Vagina (tissue), 2 donors: ENCODE data around the gene KRT33B. TPM values are rescaled to one million over a fixed set of nuclear protein-coding genes. Genes with fewer than 3 reads are reported as not detected.

Experiments
- DNase-seq, 2 donors: peaks; one replicate each; pipeline ENCODE4 v3.0.0-alpha.2; 2017; ENCODE audit errors: extremely low spot score in 2 of 2
- H3K27ac ChIP-seq: fragments of 200-600 bp; sonication (generic); one replicate; pipeline ENCODE4 v1.5.1; 2019
- H3K27me3 ChIP-seq: fragments of 200-600 bp; sonication (generic); one replicate; pipeline ENCODE4 v1.5.1; 2019
- H3K36me3 ChIP-seq, 2 donors: fragments of 200-600 bp; sonication (generic); one replicate each; pipeline ENCODE4 v1.5.1; 2017 to 2019
- H3K4me1 ChIP-seq: fragments of 200-600 bp; sonication (generic); one replicate; pipeline ENCODE4 v1.5.1; 2019
- H3K4me3 ChIP-seq, 2 donors: fragments of 200-600 bp; sonication (generic); 1 replicate in 1 of 2; 2 replicates in 1 of 2; pipeline ENCODE4 v1.5.1; 2016 to 2019
- H3K9me3 ChIP-seq: fragments of 200-600 bp; sonication (generic); one replicate; pipeline ENCODE4 v1.5.1; 2019
- CTCF ChIP-seq, 3 experiments: fragments of 450-650 bp in 2 of 3; fragments of 200-600 bp in 1 of 3; sonication (generic) in 1 of 3; IDR thresholded peaks; one replicate each; pipeline ENCODE4 v1.5.1; 2017 to 2019; ENCODE audit warnings: antibody characterized with exemption in 3 of 3, mild to moderate bottlenecking in 2 of 3, moderate library complexity in 2 of 3
- POLR2A ChIP-seq, 2 donors: fragments of 450-650 bp; IDR thresholded peaks; one replicate each; pipeline ENCODE4 v1.6.1; 2017; ENCODE audit warnings: antibody characterized with exemption in 2 of 2, mild to moderate bottlenecking in 2 of 2, moderate library complexity in 2 of 2
- POLR2AphosphoS5 ChIP-seq, 2 donors: sonication (generic); formaldehyde crosslinking; IDR thresholded peaks; one replicate each; pipeline ENCODE4 v1.9.0; 2017; ENCODE audit warnings: antibody characterized with exemption in 2 of 2, mild to moderate bottlenecking in 2 of 2, low read depth in 1 of 2; ENCODE audit not compliant: insufficient read depth in 1 of 2
- intact Hi-C: fragments of 100-400 bp; cut with DNase I; formaldehyde crosslinking; loops from one replicate; pipeline ENCODE4 v1.15.1; 2023
- total RNA-seq: library from RNA; depleted of rRNA; stranded (reverse); fragments of >200 nt; gene quantifications from one replicate; pipeline ENCODE4 v1.2.3, GENCODE V29; 2016

The KRT33B gene
- total RNA-seq, 1 donor from 2014 or later: not detected

DNA sequence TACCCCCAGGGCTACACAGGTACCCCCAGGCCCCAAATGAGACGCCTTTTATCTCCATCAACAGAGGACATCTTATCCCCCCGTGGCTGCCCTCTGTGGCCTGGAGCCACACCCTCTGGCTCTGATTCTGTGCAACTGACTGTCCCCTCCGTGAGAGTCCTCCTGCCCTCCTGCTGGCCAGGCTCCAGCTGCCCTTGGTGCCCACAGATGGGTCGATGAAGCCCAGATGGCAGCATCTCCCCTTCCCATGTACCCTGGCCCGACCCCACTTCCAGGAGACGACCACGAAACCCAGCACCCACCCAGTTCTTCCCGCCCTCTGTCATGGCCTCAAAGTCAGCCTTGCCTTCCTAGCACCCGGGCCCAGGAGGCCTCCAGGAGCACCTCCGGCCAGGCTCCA is 44.5 kb downstream of the KRT33B start:
- H3K4me1 ChIP-seq: peaks cover 10% of the 10 kb centered on the region
- no peak overlapping the region for H3K27ac ChIP-seq
- H3K9me3 ChIP-seq: no peaks in the 10 kb centered on the region
- intact Hi-C loops: no loop called here
- no peak overlapping the region for H3K4me3 ChIP-seq
- no peaks in the 10 kb centered on the region for H3K36me3 ChIP-seq
- DNase-seq: peak; percentile 74 to 79
- no peak for TF ChIP-seq CTCF (IDR thresholded peaks at IDR 0.05)
- TF ChIP-seq POLR2AphosphoS5 (IDR thresholded peaks at IDR 0.05; ENCODE audit: insufficient read depth in 1 of 2, low read depth in 1 of 2): no peak
- TF ChIP-seq POLR2A (IDR thresholded peaks at IDR 0.05): no peak
- no peaks in the 10 kb centered on the region for H3K27me3 ChIP-seq

GRCh38 chr17:41324180-41325075 is 45.2 kb downstream of the KRT33B start:
- intact Hi-C loops: no loop called here
- Histone ChIP-seq H3K27me3 (no peaks in the 10 kb centered on the region), H3K4me3 (no peak overlapping the region), H3K4me1 (peaks cover 10% of the 10 kb centered on the region), H3K36me3 (no peaks in the 10 kb centered on the region), H3K9me3 (no peaks in the 10 kb centered on the region), H3K27ac (no peak overlapping the region)
- peak; percentile 77 to 95 for DNase-seq
- TF ChIP-seq POLR2A (IDR thresholded peaks at IDR 0.05): no peak
- TF ChIP-seq POLR2AphosphoS5 (IDR thresholded peaks at IDR 0.05; ENCODE audit: insufficient read depth in 1 of 2, low read depth in 1 of 2): no peak
- TF ChIP-seq CTCF (IDR thresholded peaks at IDR 0.05): no peak

- no peaks in the 10 kb centered on the region for H3K36me3 ChIP-seq
- intact Hi-C loops: no loop called here
- no peak overlapping the region for H3K4me3 ChIP-seq
- peaks cover 10% of the 10 kb centered on the region for H3K4me1 ChIP-seq
- no peaks in the 10 kb centered on the region for H3K27me3 ChIP-seq
- H3K9me3 ChIP-seq: no peaks in the 10 kb centered on the region
- DNase-seq: peak; percentile 9 to 76
- TF ChIP-seq POLR2A (IDR thresholded peaks at IDR 0.05) (no peak), POLR2AphosphoS5 (IDR thresholded peaks at IDR 0.05; ENCODE audit: insufficient read depth in 1 of 2, low read depth in 1 of 2) (no peak), CTCF (IDR thresholded peaks at IDR 0.05) (no peak)
- H3K27ac ChIP-seq: peak overlapping the region; percentile 50
Measured at GRCh38 chr17:41322903-41323895, 46.4 kb downstream of the KRT33B start.

DNA sequence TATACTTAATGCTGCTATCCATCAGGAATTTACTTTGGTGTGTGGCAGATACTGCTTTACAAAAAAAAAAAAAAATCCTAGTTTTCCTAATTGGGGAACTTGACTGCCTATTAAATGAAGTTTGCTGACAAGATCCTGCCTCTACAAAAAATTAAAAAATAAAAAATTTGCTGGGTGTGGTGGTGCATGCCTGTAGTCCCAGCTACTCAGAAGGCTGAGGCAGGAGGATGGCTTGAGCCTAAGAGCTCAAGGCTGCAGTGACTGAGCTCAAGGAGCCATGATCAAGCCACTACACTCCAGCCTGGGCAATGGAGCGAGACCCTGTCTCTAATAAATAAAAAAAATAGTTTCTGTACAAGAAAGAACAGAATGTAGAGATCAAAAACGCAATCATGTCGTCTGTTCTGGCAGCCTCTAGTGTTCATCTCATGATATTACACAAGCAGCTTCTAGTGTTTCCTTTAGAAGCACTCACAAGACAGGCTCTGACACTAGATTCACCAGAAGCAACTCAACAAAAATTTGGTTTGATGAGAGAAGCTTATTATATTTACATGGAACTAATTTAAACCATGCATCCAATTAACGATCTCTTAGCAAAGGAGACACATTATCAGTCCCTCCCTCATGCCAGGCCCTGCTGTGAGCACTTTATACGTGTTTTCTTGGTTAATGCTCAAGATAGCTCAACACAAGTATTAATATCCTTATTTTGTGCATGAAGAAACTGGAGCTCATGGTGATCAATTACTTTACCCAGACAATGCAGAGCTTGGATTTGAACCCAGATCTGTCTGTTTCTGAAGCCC is 47.3 kb downstream of the KRT33B start:
- Histone ChIP-seq H3K4me3 (no peak overlapping the region), H3K4me1 (peaks cover 10% of the 10 kb centered on the region), H3K27ac (peak overlapping the region; percentile 50), H3K9me3 (no peaks in the 10 kb centered on the region), H3K27me3 (no peaks in the 10 kb centered on the region), H3K36me3 (no peaks in the 10 kb centered on the region)
- TF ChIP-seq POLR2A (IDR thresholded peaks at IDR 0.05): no peak
- peak in 1 of 2 donors; percentile 40 for TF ChIP-seq POLR2AphosphoS5 (IDR thresholded peaks at IDR 0.05; ENCODE audit: insufficient read depth in 1 of 2, low read depth in 1 of 2)
- TF ChIP-seq CTCF (IDR thresholded peaks at IDR 0.05): peak; percentile 37 to 79 (median 53)
- intact Hi-C loops: no loop called here
- peak in 1 of 2 donors; percentile 67 for DNase-seq
